Fibroblast of lung (primary cell): ENCODE results near the gene SCN1B. TPM values are rescaled to one million over a fixed set of nuclear protein-coding genes. Genes with fewer than 3 reads are reported as not detected.

Source experiments
- DNase-seq, 2 donors: peaks; one replicate each; pipeline versions ENCODE4 v3.0.0 to v3.0.0-alpha.2; 2010; ENCODE audit warnings: low read depth in 2 of 2
- H2AFZ ChIP-seq: 2 replicates; pipeline ENCODE4 v1.5.1; 2012; ENCODE audit warnings: low read length, control low read depth, inconsistent platforms
- H3K27ac ChIP-seq: 2 replicates; pipeline ENCODE4 v1.5.1; 2011; ENCODE audit warnings: low read length, control low read depth; ENCODE audit not compliant: insufficient read depth
- H3K27me3 ChIP-seq: 2 replicates; pipeline ENCODE4 v1.5.1; 2011; ENCODE audit warnings: mild to moderate bottlenecking, low read length; ENCODE audit not compliant: control insufficient read depth, insufficient read depth
- H3K36me3 ChIP-seq: 2 replicates; pipeline ENCODE4 v1.5.1; 2011; ENCODE audit warnings: low read length; ENCODE audit not compliant: control insufficient read depth, insufficient read depth
- H3K4me1 ChIP-seq: 2 replicates; pipeline ENCODE4 v1.5.1; 2011; ENCODE audit warnings: low read length; ENCODE audit not compliant: control insufficient read depth, insufficient read depth; ENCODE audit errors: extremely low read depth
- H3K4me2 ChIP-seq: 2 replicates; pipeline ENCODE4 v1.5.1; 2011; ENCODE audit warnings: low read length, control low read depth; ENCODE audit not compliant: insufficient read depth; ENCODE audit errors: extremely low read depth
- H3K4me3 ChIP-seq, 4 experiments: fragments of 200-600 bp in 1 of 4; sonication (generic) in 1 of 4; replicated peaks in 1 of 4; 2 replicates each; pipeline ENCODE4 v1.5.1; 2011 to 2016; ENCODE audit warnings: low read length in 4 of 4, low read depth in 3 of 4, mild to moderate bottlenecking in 3 of 4, control low read depth in 2 of 4, inconsistent platforms in 1 of 4, mixed read lengths in 1 of 4; ENCODE audit not compliant: insufficient read depth in 1 of 4; ENCODE audit errors: control extremely low read depth in 1 of 4
- H3K79me2 ChIP-seq: 2 replicates; pipeline ENCODE4 v1.5.1; 2012; ENCODE audit warnings: mild to moderate bottlenecking, low read length, inconsistent platforms; ENCODE audit not compliant: control insufficient read depth, insufficient read depth
- H3K9ac ChIP-seq: 2 replicates; pipeline ENCODE4 v1.5.1; 2011; ENCODE audit warnings: mild to moderate bottlenecking, low read length, control low read depth; ENCODE audit not compliant: insufficient read depth
- H3K9me3 ChIP-seq: 2 replicates; pipeline ENCODE4 v1.5.1; 2012; ENCODE audit warnings: low read depth, low read length; ENCODE audit not compliant: control insufficient read depth, insufficient read depth
- H4K20me1 ChIP-seq: 2 replicates; pipeline ENCODE4 v1.5.1; 2011; ENCODE audit warnings: low read length; ENCODE audit not compliant: control insufficient read depth, insufficient read depth; ENCODE audit errors: extremely low read depth
- CTCF ChIP-seq, 2 donors: IDR thresholded peaks in 1 of 2; conservative IDR thresholded peaks in 1 of 2; 1 replicate in 1 of 2; 2 replicates in 1 of 2; pipeline ENCODE4 v1.5.1; 2011 to 2012; ENCODE audit warnings: low read length in 2 of 2, control low read depth in 1 of 2, inconsistent platforms in 1 of 2, low read depth in 1 of 2, mild to moderate bottlenecking in 1 of 2
- EZH2 ChIP-seq: IDR thresholded peaks from 2 replicates; pipeline ENCODE4 v1.5.1; 2012; ENCODE audit warnings: low read length, control low read depth, mild to moderate bottlenecking; ENCODE audit errors: missing control alignments
- polyA plus RNA-seq, 2 donors: library from polyadenylated mRNA; depleted of rRNA in 1 of 2; stranded (reverse) in 1 of 2; unstranded in 1 of 2; fragments of >200 nt; gene quantifications; 2 replicates each; pipeline ENCODE4 v1.2.1, GENCODE V29; 2011 to 2012; ENCODE audit warnings: missing spikeins in 1 of 2
- total RNA-seq: library from RNA; depleted of rRNA; stranded (reverse); fragments of >200 nt; gene quantifications from 2 replicates; pipeline ENCODE4 v1.2.1, GENCODE V29; 2014

SCN1B gene
- total and polyA plus RNA-seq, 2 donors (not counting 1 experiment from before 2014, with no cell fraction given) = 11.0 to 14.5 TPM

GRCh38 chr19:35081201-35081600 is 50.9 kb downstream of the SCN1B start:
- Histone ChIP-seq H3K36me3 (no peaks in the 10 kb centered on the region), H3K9ac (no peak overlapping the region), H3K4me3 (no peak overlapping the region), H2AFZ (no peak overlapping the region), H3K9me3 (no peaks in the 10 kb centered on the region), H3K4me2 (no peak overlapping the region), H4K20me1 (no peaks in the 10 kb centered on the region), H3K4me1 (no peaks in the 10 kb centered on the region), H3K79me2 (no peaks in the 10 kb centered on the region), H3K27me3 (no peaks in the 10 kb centered on the region), H3K27ac (no peak overlapping the region)
- TF ChIP-seq CTCF (conservative IDR thresholded peaks at IDR 0.05 in 1 of 2, IDR thresholded peaks at IDR 0.05 in 1 of 2; ENCODE audit: low read depth in 1 of 2, low read length in 2 of 2) (no peak), EZH2 (no peak)
- DNase-seq = no peak

GRCh38 chr19:35083691-35084508 is 53.6 kb downstream of the SCN1B start:
- no peaks in the 10 kb centered on the region for H4K20me1 ChIP-seq
- H3K4me2 ChIP-seq = no peak overlapping the region
- H3K27me3 ChIP-seq = no peaks in the 10 kb centered on the region
- H3K27ac ChIP-seq = no peak overlapping the region
- H3K9ac ChIP-seq = no peak overlapping the region
- peaks cover 3% of the 10 kb centered on the region for H3K4me1 ChIP-seq
- no peak overlapping the region for H3K4me3 ChIP-seq
- H3K79me2 ChIP-seq = no peaks in the 10 kb centered on the region
- no peak for TF ChIP-seq EZH2
- no peak for TF ChIP-seq CTCF (conservative IDR thresholded peaks at IDR 0.05 in 1 of 2, IDR thresholded peaks at IDR 0.05 in 1 of 2; ENCODE audit: low read depth in 1 of 2, low read length in 2 of 2)
- no peak for DNase-seq
- H3K36me3 ChIP-seq = no peaks in the 10 kb centered on the region
- H2AFZ ChIP-seq = no peak overlapping the region
- H3K9me3 ChIP-seq = no peaks in the 10 kb centered on the region

- Histone ChIP-seq H3K9ac (no peak overlapping the region), H2AFZ (no peak overlapping the region), H3K27ac (no peak overlapping the region), H3K4me2 (no peak overlapping the region), H3K4me1 (peaks cover 3% of the 10 kb centered on the region), H4K20me1 (no peaks in the 10 kb centered on the region), H3K9me3 (no peaks in the 10 kb centered on the region), H3K36me3 (no peaks in the 10 kb centered on the region), H3K79me2 (no peaks in the 10 kb centered on the region), H3K27me3 (no peaks in the 10 kb centered on the region), H3K4me3 (no peak overlapping the region)
- no peak for DNase-seq
- TF ChIP-seq CTCF (conservative IDR thresholded peaks at IDR 0.05 in 1 of 2, IDR thresholded peaks at IDR 0.05 in 1 of 2; ENCODE audit: low read depth in 1 of 2, low read length in 2 of 2) (no peak), EZH2 (no peak)
Measured at GRCh38 chr19:35084509-35084762, 54.2 kb downstream of the SCN1B start.
